ENCODE measurements around the gene GNAI2.

The GNAI2 gene

DNA sequence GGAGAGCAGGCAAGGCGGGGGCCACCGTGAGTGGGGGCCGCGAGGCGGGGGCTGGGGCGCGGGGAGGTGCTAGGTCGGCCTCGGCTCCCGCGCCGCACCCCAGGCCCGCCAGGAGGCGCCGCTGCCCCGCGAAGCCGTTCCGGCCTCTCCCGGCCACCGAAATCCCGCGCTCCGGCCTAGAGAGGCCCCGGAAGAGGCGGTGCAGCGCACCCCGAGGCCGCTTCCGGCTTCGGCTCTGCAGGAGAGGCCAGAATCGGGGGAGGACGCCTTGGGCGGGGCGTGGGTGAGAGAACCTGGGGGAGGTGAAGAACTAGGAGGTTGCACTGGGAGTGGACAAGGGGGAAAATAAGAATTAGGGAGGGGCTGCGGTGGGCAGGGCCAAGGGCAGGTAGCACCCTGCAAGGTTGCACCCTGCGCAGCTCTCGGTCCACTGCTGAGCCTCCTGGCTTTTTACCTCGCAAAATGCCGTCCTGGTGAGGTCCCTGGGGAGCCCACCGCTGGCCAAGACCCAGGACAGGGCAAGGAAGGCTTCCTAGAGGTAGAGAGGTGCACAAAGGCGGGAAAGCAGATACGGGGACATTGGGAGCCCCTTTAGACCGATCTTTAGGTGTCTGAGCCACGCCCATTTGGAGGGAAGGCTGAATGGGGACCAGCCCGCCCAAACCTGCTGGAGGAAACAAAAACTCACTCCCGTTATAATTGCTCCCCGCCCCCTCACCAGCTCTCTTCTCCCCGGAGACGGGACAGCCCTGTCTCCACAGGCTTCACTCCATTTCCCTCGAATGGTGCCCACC, 8.4 kb upstream of the GNAI2 start:
- TF ChIP-seq, protein P1, sequence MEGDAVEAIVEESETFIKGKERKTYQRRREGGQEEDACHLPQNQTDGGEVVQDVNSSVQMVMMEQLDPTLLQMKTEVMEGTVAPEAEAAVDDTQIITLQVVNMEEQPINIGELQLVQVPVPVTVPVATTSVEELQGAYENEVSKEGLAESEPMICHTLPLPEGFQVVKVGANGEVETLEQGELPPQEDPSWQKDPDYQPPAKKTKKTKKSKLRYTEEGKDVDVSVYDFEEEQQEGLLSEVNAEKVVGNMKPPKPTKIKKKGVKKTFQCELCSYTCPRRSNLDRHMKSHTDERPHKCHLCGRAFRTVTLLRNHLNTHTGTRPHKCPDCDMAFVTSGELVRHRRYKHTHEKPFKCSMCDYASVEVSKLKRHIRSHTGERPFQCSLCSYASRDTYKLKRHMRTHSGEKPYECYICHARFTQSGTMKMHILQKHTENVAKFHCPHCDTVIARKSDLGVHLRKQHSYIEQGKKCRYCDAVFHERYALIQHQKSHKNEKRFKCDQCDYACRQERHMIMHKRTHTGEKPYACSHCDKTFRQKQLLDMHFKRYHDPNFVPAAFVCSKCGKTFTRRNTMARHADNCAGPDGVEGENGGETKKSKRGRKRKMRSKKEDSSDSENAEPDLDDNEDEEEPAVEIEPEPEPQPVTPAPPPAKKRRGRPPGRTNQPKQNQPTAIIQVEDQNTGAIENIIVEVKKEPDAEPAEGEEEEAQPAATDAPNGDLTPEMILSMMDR (IDR thresholded peaks at IDR 0.05), result peak; percentile 92
- no peak for TF ChIP-seq ZFX (IDR thresholded peaks at IDR 0.05; ENCODE audit: borderline replicate concordance)
- H3K27ac ChIP-seq, result peak overlapping the region; percentile 78

DNA sequence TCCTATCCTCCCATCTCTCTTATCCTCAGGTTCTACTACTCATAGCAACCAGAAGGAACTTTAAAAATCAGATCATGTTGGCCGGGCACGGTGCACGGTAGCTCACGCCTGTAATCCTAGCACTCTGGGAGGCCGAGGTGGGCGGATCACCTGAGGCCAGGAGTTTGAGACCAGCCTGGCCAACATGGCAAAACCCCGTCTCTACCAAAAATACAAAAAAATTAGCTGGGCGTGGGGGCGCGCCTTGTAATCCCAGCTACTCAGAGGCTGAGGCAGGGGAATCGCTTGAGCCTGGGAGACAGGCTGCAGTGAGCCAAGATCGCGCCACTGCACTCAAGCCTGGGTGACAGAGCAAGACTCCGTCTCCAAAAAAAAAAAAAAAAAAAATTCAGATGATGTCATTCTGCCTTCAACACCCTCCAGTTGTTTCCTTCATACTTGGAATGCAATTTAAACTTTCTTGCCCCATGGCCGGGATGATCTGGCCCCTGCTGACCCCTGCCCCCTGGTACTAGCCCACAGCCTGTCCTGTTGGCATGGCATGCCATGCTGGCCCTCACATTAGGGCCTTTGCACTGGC, 7.7 kb upstream of the GNAI2 start:
- H3K27ac ChIP-seq, result peak overlapping the region; percentile 78

DNA sequence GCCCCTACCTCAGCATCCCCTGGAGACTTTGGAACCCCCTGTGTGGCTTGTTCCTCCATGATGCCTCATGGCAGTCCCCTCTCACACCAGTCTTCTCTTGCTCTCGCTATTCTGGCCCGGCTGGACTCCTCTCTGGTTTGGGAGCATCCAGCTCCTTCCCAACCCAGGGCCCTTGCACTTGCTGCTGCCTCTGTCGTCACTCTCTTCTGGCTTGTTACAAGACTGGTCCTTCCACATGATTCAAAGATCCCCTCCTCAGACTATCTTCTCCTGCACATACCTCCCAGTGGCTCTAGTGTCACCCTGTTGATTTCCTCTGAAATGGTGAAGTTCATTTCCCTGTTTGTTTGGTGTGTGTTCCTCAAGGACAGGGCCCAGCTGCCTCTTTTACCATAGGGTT, 6.5 kb upstream of the GNAI2 start:
- peak overlapping the region; percentile 46 for H3K27ac ChIP-seq
- TF ChIP-seq, protein P1 (IDR thresholded peaks at IDR 0.05), result no peak
- TF ChIP-seq ZFX (IDR thresholded peaks at IDR 0.05; ENCODE audit: borderline replicate concordance), result no peak

DNA sequence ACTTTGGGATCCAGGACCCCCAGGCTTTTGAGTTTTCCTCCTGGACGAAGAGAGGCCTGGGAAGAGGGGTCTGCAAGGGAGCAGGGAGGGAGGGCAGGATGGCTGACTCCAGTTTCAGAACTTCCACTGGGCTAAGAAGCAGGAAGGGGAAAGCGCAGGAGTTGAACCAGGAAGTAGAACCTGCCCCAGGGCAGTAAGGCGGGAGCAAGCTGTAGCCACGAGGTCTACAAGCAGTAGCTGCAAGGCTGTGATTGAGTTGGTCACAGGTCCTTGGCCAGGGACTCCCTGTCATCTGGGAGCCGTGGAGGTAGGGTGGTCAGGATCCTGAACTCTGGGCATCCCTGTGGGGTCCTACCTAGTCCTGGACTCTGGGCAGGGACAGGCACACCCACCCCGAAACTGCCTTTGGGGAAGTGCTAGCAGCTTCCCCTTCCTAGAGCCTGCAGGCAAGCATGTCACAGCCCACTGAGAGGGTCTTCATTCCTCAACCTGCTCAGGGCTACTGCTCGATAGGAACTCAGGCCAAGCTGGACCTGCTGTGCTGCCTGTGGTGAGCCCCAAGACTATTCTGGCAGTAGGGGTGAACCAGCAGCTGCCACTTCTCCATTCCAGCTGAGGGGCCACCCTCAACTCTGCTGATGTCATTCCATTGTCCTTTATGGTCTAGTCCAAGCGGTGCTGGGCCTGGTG, 5.8 kb upstream of the GNAI2 start:
- peak overlapping the region; percentile 46 for H3K27ac ChIP-seq

DNA sequence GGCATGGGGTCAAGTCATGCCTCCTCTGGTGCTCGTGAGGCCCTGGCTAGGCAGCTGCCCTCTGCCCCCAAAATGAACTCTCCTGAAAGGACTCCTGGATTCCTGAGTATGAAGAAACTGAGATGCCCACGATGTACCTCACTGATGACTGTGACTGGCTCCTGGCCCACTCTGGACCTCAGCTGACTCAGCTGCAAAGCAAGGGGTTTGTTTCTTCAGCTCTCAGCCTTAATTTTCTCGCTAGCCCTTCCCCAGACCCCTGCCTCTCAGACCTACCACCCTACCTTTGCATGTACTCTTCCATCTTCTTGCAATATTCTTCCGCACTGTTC, 5.2 kb upstream of the GNAI2 start:
- H3K27ac ChIP-seq, result no peak overlapping the region
- no peak for TF ChIP-seq ZFX (IDR thresholded peaks at IDR 0.05; ENCODE audit: borderline replicate concordance)
- TF ChIP-seq, protein P1 (IDR thresholded peaks at IDR 0.05), result no peak

More for the DNA sequence above, 5.8 kb upstream of the GNAI2 start:
- TF ChIP-seq, protein P1 (IDR thresholded peaks at IDR 0.05), result no peak
- no peak for TF ChIP-seq ZFX (IDR thresholded peaks at IDR 0.05; ENCODE audit: borderline replicate concordance)

DNA sequence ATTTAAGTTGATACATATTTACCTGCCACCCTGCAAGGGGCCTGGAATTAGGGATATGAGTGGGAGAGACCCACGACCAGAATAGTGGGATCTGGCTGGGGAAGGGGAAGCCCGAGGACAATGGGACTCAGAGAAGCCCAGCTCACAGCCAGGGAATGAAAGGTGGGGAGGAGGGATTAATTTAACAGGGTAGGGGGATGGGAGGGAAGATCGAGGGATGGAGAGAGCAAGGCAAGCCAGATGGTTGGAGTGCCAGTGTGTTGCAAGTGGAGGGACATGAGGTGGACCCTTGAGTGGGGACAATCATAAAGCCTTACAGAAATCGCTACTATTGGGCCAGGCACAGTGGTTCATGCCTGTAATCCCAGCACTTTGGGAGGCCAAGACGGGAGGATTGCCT, 4.4 kb upstream of the GNAI2 start:
- no peak overlapping the region for H3K27ac ChIP-seq
- TF ChIP-seq ZFX (IDR thresholded peaks at IDR 0.05; ENCODE audit: borderline replicate concordance), result no peak
- TF ChIP-seq, protein P1 (IDR thresholded peaks at IDR 0.05), result no peak

DNA sequence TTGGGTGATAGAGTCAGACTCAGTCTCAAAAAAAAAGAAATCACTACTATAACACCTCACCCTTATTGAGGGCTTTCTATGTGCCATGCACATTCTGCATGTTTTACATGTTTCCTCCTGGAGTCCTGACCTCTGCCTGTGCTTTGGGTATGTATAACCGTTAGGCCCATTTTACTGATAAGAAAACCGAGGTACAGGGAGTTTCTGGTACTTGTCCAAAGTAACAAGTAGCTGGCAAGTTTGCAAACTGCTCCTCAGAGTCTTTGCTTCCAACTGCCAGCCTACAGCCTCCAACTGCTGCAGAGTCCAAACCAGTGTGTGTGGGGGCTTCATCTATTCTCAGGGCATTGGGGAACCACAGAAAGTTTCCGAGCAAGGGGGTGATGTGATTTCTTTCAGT, 3.7 kb upstream of the GNAI2 start:
- no peak for TF ChIP-seq ZFX (IDR thresholded peaks at IDR 0.05; ENCODE audit: borderline replicate concordance)
- TF ChIP-seq, protein P1 (IDR thresholded peaks at IDR 0.05), result no peak
- H3K27ac ChIP-seq, result no peak overlapping the region
